ENCODE results near the gene TTLL4.

DNA sequence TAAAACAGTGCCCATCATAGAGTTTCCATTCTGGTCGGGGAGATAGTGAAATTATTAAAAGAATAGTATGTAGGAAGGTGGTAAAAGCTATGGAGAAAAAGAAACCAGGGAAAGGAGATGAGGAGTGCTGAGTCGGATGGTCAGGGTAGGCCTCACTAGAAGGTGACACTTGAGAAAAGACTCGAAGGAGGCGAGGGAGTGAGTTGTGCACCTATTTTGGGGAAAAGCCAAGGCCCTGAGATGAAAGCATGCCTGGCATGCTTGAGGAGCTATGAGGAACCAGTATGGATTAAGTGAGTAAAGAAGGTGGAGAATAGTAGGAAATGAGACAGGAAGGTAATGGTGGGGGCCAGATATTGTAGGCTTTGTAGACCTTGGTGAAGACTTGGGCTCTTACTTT lies 7.3 kb upstream of the TTLL4 start:
- TF ChIP-seq, protein P1, sequence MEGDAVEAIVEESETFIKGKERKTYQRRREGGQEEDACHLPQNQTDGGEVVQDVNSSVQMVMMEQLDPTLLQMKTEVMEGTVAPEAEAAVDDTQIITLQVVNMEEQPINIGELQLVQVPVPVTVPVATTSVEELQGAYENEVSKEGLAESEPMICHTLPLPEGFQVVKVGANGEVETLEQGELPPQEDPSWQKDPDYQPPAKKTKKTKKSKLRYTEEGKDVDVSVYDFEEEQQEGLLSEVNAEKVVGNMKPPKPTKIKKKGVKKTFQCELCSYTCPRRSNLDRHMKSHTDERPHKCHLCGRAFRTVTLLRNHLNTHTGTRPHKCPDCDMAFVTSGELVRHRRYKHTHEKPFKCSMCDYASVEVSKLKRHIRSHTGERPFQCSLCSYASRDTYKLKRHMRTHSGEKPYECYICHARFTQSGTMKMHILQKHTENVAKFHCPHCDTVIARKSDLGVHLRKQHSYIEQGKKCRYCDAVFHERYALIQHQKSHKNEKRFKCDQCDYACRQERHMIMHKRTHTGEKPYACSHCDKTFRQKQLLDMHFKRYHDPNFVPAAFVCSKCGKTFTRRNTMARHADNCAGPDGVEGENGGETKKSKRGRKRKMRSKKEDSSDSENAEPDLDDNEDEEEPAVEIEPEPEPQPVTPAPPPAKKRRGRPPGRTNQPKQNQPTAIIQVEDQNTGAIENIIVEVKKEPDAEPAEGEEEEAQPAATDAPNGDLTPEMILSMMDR (IDR thresholded peaks at IDR 0.05; ENCODE audit: low read length): no peak
- TF ChIP-seq EZH2 (IDR thresholded peaks at IDR 0.05; ENCODE audit: borderline replicate concordance, low read length): no peak
